Measurements from ENCODE around the gene HSPB1. TPM values are rescaled to one million over a fixed set of nuclear protein-coding genes. Genes with fewer than 3 reads are reported as not detected.
A peak's percentile ranks its signal among the peaks of the same experiment; 100 is the strongest.
"Not testable (repeated sequence)": the region's sequence is repeated elsewhere in the genome, so short reads cannot be mapped to it uniquely, and the experiment has no call there.

HSPB1 gene
- total and polyA plus RNA-seq, 11 donors: 822 to 5,278 (median 2,076) TPM

DNA sequence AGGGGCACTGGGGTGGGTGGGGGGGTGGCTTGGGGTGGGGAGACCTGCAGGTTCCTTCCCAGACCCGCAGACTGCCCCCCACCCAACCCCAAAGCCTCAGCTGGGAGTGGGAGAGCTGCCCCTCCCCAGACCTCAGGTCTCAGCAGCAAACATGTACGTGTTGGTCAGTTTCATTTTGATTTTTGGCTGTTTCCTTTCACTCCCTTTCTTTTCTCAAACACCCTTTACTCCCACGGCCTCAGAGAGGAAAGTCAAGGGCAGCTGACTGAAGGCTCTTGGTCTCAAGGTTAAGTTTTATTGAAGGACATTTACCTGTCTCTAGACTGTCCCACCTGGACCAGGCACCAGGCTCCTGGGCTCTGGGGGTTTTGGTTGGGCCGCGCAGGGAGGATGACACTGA, 34.1 kb upstream of the HSPB1 start:
- Histone ChIP-seq H3K36me3 (no peaks in the 10 kb centered on the region), H3K27ac (no peak overlapping the region), H3K9me3 (no peaks in the 10 kb centered on the region), H3K4me3 (peak overlapping the region in 1 of 12 donors; percentile 28), H3K27me3 (peaks cover 11 to 42% (median 37%) of the 10 kb centered on the region in 9 donors), H3K4me1 (peaks cover 0 to 19% (median 6%) of the 10 kb centered on the region in 12 donors)
- ATAC-seq: no peak
- 31 to 52% (median 41%) methylated on average over 5 of the region's 5 CpGs for WGBS, 4 donors
- intact Hi-C loops (cut with DNase I): loop anchor here in 2 of 10 donors (5.0 to 10.0 kb wide), 2 partner anchors 76 to 84 kb away; no protein-coding TSS in a partner anchor
- DNase-seq: no peak
- no peak for TF ChIP-seq POLR2A (IDR thresholded peaks at IDR 0.05)
- TF ChIP-seq, protein P1, sequence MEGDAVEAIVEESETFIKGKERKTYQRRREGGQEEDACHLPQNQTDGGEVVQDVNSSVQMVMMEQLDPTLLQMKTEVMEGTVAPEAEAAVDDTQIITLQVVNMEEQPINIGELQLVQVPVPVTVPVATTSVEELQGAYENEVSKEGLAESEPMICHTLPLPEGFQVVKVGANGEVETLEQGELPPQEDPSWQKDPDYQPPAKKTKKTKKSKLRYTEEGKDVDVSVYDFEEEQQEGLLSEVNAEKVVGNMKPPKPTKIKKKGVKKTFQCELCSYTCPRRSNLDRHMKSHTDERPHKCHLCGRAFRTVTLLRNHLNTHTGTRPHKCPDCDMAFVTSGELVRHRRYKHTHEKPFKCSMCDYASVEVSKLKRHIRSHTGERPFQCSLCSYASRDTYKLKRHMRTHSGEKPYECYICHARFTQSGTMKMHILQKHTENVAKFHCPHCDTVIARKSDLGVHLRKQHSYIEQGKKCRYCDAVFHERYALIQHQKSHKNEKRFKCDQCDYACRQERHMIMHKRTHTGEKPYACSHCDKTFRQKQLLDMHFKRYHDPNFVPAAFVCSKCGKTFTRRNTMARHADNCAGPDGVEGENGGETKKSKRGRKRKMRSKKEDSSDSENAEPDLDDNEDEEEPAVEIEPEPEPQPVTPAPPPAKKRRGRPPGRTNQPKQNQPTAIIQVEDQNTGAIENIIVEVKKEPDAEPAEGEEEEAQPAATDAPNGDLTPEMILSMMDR (IDR thresholded peaks at IDR 0.05): no peak

DNA sequence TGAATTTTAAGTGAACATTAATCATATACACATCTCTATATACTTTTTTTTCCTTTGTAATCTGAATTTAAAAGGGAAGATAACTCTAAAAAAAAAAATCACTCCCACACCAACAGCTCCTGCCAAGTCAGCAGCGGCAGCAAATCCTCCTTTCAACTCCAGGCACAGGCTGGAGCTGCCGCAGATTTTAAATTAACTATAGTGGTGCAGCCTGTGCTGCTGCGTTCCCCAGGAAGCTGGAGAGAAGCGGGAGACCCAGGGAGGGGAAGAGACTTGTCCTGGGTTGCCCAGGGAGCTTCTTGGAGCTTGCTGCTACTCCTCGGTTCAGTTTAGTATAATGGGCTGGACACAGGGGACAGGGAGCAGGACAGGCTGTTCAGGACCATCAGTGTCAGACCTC, 32.6 kb upstream of the HSPB1 start:
- H3K4me1 ChIP-seq: peaks cover 0 to 19% (median 6%) of the 10 kb centered on the region in 12 donors
- 11 to 23% (median 18%) methylated on average over 5 of the region's 5 CpGs for WGBS, 4 donors
- H3K27me3 ChIP-seq: peaks cover 11 to 52% (median 40%) of the 10 kb centered on the region in 9 donors
- DNase-seq (no peak), ATAC-seq (no peak)
- no peaks in the 10 kb centered on the region for H3K36me3 ChIP-seq
- no peak for TF ChIP-seq POLR2A (IDR thresholded peaks at IDR 0.05)
- TF ChIP-seq, protein P1 (IDR thresholded peaks at IDR 0.05): no peak
- H3K9me3 ChIP-seq: no peaks in the 10 kb centered on the region
- intact Hi-C loops (cut with DNase I): loop anchor here in 3 of 10 donors (5.0 to 10.0 kb wide), 2 partner anchors 78 to 85 kb away; no protein-coding TSS in a partner anchor
- no peak overlapping the region for H3K4me3 ChIP-seq
- no peak overlapping the region for H3K27ac ChIP-seq

DNA sequence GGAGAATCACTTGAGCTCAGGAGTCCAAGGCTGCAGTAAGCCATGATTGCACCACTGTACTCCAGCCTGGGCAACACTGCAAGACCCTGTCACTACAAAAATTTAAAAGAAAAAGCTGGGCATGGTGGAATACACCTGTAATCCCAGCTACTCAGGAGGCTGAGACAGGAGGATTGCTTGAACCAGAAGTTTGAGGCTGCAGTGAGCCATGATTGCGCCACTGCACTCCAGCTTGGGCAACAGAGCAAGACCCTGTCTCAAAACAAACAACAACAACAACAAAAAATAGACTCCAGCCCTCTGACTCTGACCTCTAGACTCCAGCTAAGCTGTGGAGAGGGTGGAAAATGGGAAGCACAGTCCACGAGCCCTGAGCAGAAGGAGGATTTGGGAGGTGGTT, 31.1 kb upstream of the HSPB1 start:
- intact Hi-C loops (cut with DNase I): loop anchor here in 1 of 10 donors (10.0 kb wide), 1 partner anchor 87 kb away; no protein-coding TSS in a partner anchor
- not testable (repeated sequence) for H3K9me3 ChIP-seq, DNase-seq, H3K36me3 ChIP-seq, ATAC-seq, H3K4me3 ChIP-seq, H3K27ac ChIP-seq
- WGBS, 4 donors: 78 to 92% (median 84%) methylated on average over 2 of the region's 2 CpGs
- peaks cover 11 to 54% (median 40%) of the 10 kb centered on the region in 9 donors for H3K27me3 ChIP-seq
- H3K4me1 ChIP-seq: peaks cover 0 to 19% (median 6%) of the 10 kb centered on the region in 12 donors

DNA sequence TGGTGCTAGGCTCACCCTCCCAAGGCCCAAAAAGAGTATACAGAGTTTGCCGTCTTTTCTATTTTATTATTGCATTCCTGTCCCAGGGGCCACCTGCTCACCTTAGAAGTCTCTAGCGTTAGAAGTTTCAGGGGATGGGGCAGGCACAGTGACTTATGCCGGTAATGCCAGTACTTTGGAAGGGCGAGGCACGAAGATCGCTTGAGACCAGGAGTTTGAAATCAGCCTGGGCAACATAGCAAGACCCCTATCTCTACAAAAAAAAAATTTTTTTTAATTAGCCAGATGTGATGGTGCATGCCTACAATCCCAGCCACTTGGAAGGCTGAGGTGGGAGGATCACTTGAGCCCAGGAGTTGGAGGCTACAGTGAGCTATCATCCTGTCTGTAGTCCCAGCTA, 30.3 kb upstream of the HSPB1 start:
- Histone ChIP-seq H3K36me3 (no peaks in the 10 kb centered on the region), H3K4me3 (no peak overlapping the region), H3K27me3 (peaks cover 5 to 47% (median 33%) of the 10 kb centered on the region in 9 donors), H3K27ac (no peak overlapping the region), H3K9me3 (no peaks in the 10 kb centered on the region), H3K4me1 (peaks cover 0 to 15% (median 1%) of the 10 kb centered on the region in 12 donors)
- no peak for ATAC-seq
- 92 to 93% (median 93%) methylated on average over 6 of the region's 6 CpGs for WGBS, 4 donors
- no peak for DNase-seq
- no peak for TF ChIP-seq POLR2A (IDR thresholded peaks at IDR 0.05)
- TF ChIP-seq, protein P1 (IDR thresholded peaks at IDR 0.05): no peak
- intact Hi-C loops (cut with DNase I): loop anchor here in 1 of 10 donors (10.0 kb wide), 1 partner anchor 87 kb away; no protein-coding TSS in a partner anchor
